Testis (tissue), 2 donors: Measurements from ENCODE around the gene NFKBIB.

Experiments
- CTCF ChIP-seq, 3 experiments: fragments of 450-650 bp in 2 of 3; fragments of 200-600 bp in 1 of 3; sonication (generic) in 1 of 3; IDR thresholded peaks; one replicate each; pipeline ENCODE4 v1.5.1; 2016 to 2019; ENCODE audit warnings: antibody characterized with exemption in 3 of 3, mild to moderate bottlenecking in 2 of 3, moderate library complexity in 1 of 3
- POLR2A ChIP-seq: fragments of 450-650 bp; IDR thresholded peaks from one replicate; pipeline ENCODE4 v1.6.1; 2017; ENCODE audit warnings: antibody characterized with exemption, mild to moderate bottlenecking, moderate library complexity

- no peak for TF ChIP-seq CTCF (IDR thresholded peaks at IDR 0.05)
- no peak for TF ChIP-seq POLR2A
Observed at GRCh38 chr19:38922482-38922881, 22.7 kb downstream of the NFKBIB start.
